SK-MEL-5 (cell line): ENCODE measurements around the gene HLA-DQB1. TPM values are rescaled to one million over a fixed set of nuclear protein-coding genes. Genes with fewer than 3 reads are reported as not detected.
"Not testable (repeated sequence)": the region's sequence is repeated elsewhere in the genome, so short reads cannot be mapped to it uniquely, and the experiment has no call there.

ENCODE experiments used
- DNase-seq: peaks from one replicate; pipeline ENCODE4 v3.0.0-alpha.2; 2016; ENCODE audit warnings: low read depth, low spot score
- in situ Hi-C: cut with HindIII; loops from 2 replicates; pipeline ENCODE4 v1.10.0; 2016; ENCODE audit warnings: low sequenced_read_pairs, high pct_unique_total_duplicates, low pct_unique_long_range_greater_than_20kb
- polyA plus RNA-seq, 2 experiments: library from polyadenylated mRNA; depleted of rRNA; stranded (reverse); fragments of >200 nt; gene quantifications; 2 replicates each; pipeline ENCODE4 v1.2.3, GENCODE V29; 2015
- total RNA-seq: library from RNA; depleted of rRNA; stranded (reverse); fragments of >200 nt; shearing (Covaris generic); gene quantifications from 2 replicates; pipeline ENCODE4 v1.2.3, GENCODE V29; 2014; rRNA removed

The HLA-DQB1 gene
- 1.0 and 2.7 TPM in 2 replicates for total RNA-seq
- polyA plus RNA-seq (2015; cell fraction: cytosol; rRNA removed) = 4.1 and 4.6 TPM in 2 replicates
- 5.0 and 8.5 TPM in 2 replicates for polyA plus RNA-seq (2015; cell fraction: nucleus; rRNA removed)

DNA sequence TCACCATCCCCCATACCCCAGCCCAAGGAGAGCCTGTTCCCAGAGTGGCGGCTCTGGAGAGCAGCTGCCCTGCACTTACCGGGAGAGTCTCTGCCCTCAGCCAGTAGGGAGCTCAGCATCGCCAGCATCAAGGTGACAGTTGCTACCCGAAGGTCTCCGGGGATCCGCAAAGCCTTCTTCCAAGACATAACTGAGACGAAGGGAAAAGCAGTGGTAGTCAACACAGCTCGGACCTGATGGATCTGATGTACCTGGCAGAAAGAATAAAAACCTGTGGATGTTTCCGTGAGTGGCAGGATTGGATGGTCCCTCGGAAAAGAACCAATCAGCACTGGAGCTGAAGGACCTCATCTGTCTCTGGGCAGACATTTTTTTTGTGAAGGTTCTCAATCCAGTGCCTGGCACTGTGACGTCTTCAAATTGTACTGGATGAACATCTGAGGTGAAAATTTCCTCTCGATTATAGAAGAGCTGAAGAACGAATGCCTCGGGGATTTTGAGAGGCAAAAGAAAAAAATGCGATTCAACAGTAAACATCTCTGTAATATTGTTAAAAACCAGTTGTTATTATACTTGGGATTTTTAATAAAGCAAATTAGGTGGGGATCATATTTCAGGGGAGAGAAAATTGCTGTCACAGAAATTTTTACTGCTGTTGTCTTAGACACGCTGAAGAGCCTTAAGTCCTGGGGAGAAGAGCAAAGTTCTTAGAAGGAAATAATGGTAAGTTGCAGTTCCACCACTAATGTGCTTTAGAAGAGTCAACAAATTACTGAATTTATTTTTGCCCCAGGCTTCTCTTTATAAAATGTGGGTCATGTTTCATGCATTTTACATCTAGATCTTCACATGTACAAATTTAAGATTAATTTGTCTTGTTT, at the start of gene HLA-DQB1:
TSS of gene HLA-DQB1 (minus strand) at position 238 of the 881 bp plus-strand sequence. CDS start at position 188, 50 bp downstream.
- DNase-seq = peak; percentile 80
- in situ Hi-C loops = no loop called here

DNA sequence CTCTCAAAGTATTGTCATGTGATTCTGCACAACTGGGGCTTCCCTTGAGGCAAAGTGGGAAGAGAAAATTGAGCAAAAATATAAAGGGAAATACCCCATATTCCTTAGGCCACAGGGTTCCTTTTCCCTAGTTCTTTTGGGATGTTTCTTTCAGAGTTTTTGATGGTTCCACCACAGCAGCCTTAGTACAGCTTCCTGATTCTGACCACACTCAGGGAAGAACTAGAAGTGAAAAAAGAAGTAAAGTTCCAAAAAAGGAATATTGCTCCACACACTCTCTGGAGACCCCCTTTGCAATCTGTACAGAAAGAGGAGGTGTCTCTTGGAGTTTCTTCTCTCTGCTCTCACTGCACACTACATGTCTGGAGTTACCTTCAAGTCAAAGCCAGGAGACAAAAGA, 46.8 kb upstream of the HLA-DQB1 start:
- DNase-seq = no peak
- in situ Hi-C loops = no loop called here

DNA sequence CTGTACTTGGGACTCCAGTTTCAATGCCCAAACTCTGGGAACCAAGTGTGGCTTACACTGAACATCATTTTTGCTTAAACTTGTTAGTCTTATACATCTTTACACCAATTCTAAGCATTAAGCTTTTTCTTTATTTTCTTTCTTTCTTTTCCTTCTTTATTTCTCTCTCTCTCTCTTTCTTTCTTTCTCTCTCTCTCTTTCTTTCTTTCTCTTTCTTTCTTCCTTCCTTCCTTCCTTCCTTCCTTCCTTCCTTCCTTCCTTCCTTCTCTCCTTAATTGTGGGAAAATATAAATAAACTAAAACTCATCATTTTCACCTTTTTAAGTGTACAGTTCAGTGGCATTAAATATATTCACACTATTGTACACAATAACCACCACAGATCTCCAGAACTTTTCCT, 43.2 kb upstream of the HLA-DQB1 start:
- no peak for DNase-seq
- in situ Hi-C loops = no loop called here

DNA sequence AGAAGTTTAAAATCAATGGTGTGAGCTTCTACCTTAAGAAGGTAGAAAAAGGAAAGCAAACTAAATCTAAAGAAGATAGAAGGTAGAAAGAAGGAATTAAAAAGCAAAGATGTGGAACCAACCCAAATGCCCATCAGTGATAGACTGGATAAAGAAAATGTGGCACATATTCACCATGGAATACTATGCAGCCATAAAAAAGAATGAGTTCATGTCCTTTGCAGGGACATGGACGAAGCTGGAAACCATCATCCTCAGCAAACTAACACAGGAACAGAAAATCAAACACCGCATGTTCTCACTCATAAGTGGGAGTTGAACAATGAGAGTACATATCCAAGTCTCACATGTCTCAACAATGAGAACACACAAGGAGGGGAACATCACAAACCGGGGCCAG, 38.7 kb upstream of the HLA-DQB1 start:
- DNase-seq, in situ Hi-C loops: not testable (repeated sequence)

DNA sequence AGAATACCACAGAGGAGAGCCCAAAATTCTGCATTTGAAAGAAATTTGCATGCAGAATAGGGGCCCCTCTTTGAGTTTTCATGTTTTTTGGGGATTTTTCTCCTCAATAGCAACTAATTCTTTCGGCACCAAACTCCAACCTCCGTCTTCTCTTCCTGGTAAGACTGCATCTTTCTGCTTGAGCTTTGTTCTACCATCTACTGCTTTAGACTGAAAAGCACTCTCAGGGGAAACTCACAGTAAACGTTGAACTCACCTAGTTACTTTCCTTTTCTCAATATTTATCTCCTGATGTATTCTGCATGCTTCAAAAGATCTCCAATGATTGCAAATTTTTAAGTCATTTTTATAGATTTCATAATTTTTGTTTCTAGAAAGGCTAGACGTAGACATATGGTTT, 36.9 kb upstream of the HLA-DQB1 start:
- in situ Hi-C loops = no loop called here
- no peak for DNase-seq

DNA sequence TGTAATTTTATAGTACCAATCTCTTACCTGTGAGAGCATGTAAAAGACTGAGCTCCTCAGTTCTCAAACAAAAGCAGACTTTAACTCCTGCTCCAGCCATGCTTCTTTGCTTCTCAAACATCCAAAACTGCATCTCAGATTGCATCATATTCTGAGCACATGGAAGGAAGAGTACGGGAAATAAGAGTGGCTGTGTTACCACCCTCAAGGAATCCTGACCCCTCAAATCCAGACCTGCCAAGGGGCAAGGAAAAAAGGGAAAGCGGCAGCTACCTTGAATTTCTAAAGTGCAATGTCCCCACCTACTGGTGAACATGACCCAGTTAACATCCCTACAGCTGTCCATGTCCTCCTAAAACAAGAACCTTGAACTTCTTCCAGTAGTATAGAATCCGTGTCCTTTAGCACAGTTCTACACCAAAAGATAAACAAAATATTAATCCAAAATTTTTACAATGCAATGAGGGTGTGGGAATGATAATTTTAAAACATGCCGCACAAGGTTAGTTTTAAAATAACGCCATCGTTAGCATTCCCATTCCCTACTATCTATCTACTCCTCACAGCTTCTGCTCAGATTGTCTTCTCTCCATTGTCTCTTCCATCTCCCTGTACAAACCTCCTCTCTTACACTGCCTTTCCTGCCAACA, 34.1 kb upstream of the HLA-DQB1 start:
- in situ Hi-C loops = no loop called here
- DNase-seq = peak; percentile 75

DNA sequence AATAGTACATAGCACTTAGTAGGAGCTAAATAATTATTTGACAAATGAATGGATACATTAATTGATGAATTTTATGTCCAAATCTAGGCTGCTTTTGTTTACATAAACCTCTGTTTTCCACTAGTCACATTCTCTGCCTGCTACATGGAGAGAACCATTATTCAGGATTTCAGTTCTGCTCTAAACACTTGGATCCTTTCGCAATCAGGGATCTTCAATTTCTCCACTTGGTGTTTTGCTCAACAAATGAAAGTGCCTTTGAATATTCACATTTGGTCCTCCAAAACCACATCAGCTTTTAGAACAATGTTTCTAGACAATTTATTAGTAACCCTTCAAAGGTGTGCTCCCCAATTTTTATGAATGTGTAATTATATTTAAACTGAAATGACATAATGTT, 30.6 kb upstream of the HLA-DQB1 start:
- in situ Hi-C loops = no loop called here
- no peak for DNase-seq

DNA sequence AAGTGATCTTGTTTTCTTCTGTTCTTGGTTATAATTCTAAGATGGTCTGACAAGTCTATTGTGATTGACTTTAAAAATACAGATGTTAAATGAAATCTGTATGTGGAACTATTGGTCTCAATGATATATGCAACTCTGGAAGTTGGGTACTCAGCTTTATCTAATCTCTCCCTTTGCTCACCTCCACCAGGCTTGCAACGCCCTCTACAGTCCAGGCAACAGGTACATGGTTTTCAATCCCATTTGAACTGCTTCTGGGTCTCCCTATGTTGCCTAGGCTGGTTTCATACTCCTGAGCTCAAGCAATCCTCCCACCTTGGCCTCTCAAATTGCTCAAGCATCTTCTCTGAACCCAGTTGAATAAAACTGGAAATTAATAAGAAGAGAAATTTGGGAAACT, 25.6 kb upstream of the HLA-DQB1 start:
- DNase-seq = peak; percentile 44
- in situ Hi-C loops = no loop called here

DNA sequence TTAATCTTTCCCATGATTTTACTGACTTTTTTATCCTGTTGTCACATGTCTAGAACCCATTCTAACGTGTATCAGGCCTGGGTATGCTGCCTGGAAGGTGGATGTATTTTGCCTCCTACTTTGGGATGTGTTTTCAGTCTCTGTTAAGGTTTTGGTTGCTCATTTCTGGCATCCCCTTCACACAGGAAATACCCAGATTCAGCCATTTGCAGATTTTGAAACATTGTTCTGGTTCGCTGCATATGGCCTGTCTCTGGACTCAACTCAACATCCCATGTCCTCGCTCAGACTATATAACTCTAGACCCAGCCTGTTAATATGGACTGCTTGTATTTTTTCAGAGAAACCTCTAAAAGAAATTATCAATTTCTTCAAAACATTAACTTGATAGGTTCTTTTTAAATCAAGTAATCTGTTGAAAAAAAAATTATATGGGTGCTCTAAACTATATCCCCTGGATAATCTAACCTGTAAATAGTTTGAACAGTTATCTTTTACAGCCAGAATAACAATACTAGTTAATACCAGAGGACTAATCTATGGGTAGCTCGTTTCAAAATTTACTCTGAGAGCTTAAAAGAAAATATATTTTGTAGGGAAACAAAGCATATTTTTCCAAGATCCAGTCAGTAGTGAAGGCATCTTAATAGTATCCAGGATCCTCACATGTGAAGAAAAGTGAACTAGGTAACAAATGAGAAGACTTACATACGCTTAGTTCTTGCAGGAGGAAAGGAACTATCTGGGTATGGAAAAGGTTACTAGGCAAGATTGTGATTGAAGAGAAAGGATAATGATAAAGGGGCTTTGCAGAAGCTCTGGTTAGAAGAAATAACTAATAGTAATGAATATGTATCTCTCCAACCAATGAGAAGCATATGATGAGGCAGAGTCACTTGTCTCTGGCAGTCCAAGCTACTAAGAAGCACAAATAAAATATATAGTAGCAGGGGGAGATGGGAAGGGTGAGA, 23.4 kb upstream of the HLA-DQB1 start:
- in situ Hi-C loops = no loop called here
- DNase-seq = peak; percentile 51

DNA sequence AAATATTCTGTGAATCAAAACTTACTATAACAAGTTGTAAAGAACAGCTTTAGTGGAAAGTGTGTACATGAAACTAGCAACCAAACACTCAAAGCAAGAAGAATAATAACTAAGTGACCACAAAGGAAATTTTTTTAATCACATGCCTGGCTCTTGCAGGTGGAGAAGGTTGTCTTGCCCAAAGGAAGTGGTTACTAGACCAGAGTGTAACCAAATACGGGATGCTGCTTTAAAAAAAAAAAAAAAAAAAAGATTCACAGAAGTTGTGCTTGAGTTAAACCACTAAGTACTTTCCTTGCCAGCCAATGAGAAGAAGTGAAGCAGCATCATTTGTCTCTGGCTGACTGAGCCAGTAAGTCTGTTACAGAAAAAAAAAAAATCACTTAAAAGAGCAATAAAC, 19.1 kb upstream of the HLA-DQB1 start:
- peak; percentile 76 for DNase-seq
- in situ Hi-C loops = no loop called here

DNA sequence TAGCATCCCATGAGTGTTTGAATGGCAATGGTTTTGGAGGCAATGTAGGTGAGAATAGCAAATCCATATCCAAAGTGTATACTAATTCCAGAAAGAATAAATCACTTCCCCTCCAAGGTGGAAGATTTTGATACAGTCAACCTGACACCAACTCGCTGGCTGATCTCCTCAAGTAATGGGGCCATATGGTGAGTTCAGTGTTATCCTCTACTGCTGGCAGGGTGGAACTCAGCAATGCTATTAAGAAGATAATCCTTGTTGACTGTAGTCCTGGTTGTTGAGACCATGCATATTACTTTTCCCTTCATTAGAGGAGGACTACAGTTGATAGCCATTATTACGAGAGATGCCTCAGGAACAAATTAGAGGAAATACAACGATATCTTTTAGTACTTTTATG, 17.8 kb upstream of the HLA-DQB1 start:
- no peak for DNase-seq
- in situ Hi-C loops = no loop called here

DNA sequence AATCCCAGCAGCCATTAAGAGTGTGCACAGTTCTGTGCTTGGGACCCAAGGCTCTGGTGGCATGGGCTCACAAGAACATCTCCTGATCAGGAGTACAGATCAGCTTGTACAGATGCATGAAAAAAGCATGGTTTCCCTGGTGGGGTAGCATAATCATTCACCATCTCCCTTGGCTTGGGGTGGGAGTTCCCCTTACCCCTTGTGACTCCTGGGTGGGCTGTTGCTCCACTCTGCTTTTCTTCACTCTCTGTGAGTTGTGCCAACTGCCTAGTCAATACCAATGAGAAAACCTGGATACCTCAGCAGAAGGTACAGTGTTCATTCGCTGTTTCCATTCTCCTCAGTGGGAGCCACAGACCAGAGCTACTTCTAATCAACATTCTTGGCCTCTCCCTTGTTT, 13.6 kb upstream of the HLA-DQB1 start:
- no peak for DNase-seq
- in situ Hi-C loops = no loop called here

DNA sequence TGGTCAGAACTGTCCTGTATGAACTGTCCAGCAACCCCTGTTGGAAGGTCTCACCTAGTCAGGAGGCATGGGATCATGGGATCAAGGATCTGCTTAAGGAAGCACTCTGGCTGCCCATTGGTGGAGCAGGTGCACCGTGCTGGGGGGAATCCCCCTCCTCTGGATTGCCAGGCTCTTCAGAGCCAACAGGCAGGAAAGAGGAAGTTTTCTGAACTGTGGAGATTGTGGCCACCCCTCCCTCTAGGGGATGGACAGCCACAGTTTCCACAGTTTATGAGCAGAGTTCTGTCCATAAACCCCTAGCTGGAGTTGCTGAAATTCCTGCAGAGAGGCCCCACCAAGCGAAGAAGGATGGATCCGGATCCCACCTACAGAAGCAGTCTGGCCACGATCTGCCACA, 13.0 kb upstream of the HLA-DQB1 start:
- DNase-seq = no peak
- in situ Hi-C loops = no loop called here

DNA sequence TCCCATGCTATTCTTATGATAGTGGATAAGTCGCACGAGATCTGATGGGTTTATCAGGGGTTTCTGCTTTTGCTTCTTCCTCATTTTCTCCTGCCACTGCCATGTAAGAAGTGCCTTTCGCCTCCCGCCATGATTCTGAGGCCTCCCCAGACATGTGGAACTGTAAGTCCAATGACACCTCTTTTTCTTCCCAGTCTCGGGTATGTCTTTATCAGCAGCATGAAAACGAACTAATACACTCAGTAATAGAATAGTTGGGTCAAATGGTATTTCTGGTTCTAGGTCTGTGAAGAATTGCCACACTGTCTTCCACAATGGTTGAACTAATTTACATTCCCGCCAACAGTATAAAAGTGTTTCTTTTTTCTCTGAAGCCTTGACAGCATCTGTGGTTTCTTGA, 7.7 kb upstream of the HLA-DQB1 start:
- in situ Hi-C loops, DNase-seq: not testable (repeated sequence)

DNA sequence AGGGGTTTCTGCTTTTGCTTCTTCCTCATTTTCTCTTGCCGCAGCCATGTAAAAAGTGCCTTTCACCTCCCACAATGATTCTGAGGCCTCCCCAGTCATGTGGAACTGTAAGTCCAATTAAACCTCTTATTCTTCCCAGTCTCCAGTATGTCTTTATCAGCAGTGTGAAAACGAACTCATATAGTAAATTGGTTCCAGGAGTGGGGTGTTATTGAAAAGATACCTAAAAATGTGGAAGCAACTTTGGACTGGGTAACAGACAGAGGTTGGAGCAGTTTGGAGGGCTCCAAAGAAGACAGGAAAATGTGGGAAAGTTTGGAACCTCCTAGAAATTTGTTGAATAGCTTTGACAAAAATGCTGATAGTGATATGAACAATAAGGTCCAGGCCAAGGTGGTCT, 5.5 kb upstream of the HLA-DQB1 start:
- DNase-seq, in situ Hi-C loops: not testable (repeated sequence)

DNA sequence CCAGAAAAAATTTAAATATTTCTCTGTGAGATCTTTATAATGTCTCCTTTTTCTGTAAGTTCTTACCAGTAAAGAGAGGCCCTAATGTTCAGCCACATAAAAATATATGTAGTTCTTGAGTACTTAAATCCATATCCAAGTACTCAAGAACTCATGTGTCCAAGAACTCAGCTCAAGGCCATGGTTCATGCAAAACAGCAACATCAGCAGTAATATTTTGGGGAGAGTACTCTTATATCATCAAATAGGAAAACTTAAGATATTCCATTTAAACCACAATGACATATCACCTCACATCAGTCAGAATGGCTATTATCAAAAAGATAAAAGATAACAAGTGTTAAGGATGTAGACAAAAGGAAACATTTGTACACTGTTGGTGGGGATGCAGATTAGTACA, 3.4 kb upstream of the HLA-DQB1 start:
- in situ Hi-C loops = no loop called here
- no peak for DNase-seq

DNA sequence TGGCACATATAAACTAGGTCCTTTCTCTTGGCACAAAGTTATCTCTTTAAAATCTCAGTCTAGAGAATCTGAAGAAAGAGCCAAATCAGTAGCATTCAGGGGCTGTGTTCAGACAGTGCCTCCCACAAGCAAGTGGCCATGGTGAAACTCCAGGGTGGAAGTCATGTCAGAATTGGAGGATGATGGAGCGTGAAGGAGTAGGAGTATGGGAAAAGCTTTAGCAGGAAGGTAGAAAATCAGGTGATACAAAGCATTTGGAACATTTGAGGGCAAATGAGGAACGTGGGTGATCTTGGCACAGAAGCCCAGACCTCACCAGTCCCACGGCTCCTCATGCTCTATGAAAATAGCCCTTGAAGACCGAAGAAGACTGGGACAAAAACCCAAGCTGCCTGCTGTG, 2.8 kb upstream of the HLA-DQB1 start:
- DNase-seq = no peak
- in situ Hi-C loops = no loop called here
